Loucy (cell line): ENCODE measurements around the gene UVSSA.

ENCODE experiments used
- H2AFZ ChIP-seq: fragments of 200-600 bp; sonication (generic); 2 replicates; pipeline ENCODE4 v1.6.0; 2016; ENCODE audit warnings: antibody characterized with exemption, mild to moderate bottlenecking, low read length, moderate library complexity
- H3F3A ChIP-seq: fragments of 200-600 bp; 2 replicates; pipeline ENCODE4 v1.6.0; 2016; ENCODE audit warnings: antibody characterized with exemption, low read depth, mild to moderate bottlenecking
- H3K27me3 ChIP-seq: fragments of 200-600 bp; sonication (generic); 2 replicates; pipeline ENCODE4 v1.6.1; 2014; ENCODE audit warnings: low read length, mild to moderate bottlenecking; ENCODE audit not compliant: insufficient read depth, poor library complexity, severe bottlenecking
- H3K36me3 ChIP-seq: fragments of 200-600 bp; sonication (generic); 2 replicates; pipeline ENCODE4 v1.6.1; 2016; ENCODE audit warnings: low read length; ENCODE audit not compliant: insufficient read depth
- H3K4me1 ChIP-seq: fragments of 200-600 bp; sonication (generic); 2 replicates; pipeline ENCODE4 v1.5.1; 2014; ENCODE audit warnings: low read length, mild to moderate bottlenecking; ENCODE audit not compliant: insufficient read depth, poor library complexity, severe bottlenecking
- H3K4me2 ChIP-seq: fragments of 200-600 bp; sonication (generic); 2 replicates; pipeline ENCODE4 v1.6.0; 2014; ENCODE audit warnings: antibody characterized with exemption, low read length, low read depth, mild to moderate bottlenecking; ENCODE audit not compliant: poor library complexity, severe bottlenecking
- H3K4me3 ChIP-seq: fragments of 200-600 bp; sonication (generic); 2 replicates; pipeline ENCODE4 v1.5.1; 2014; ENCODE audit warnings: low read length, mild to moderate bottlenecking, mixed read lengths; ENCODE audit not compliant: poor library complexity, severe bottlenecking
- H3K79me2 ChIP-seq: fragments of 200-600 bp; sonication (generic); 2 replicates; pipeline ENCODE4 v1.6.1; 2014; ENCODE audit warnings: low read length; ENCODE audit not compliant: insufficient read depth
- H3K9ac ChIP-seq: fragments of 200-600 bp; sonication (generic); 2 replicates; pipeline ENCODE4 v1.6.0; 2014; ENCODE audit warnings: mild to moderate bottlenecking, low read depth, low read length, moderate library complexity; ENCODE audit not compliant: poor library complexity, severe bottlenecking
- H3K9me2 ChIP-seq: fragments of 200-600 bp; sonication (generic); replicated peaks from 2 replicates; pipeline ENCODE4 v1.6.1; 2016; ENCODE audit warnings: low read depth, low read length, mixed read lengths
- H3K9me3 ChIP-seq: fragments of 200-600 bp; sonication (generic); 2 replicates; pipeline ENCODE4 v1.6.1; 2014; ENCODE audit warnings: mild to moderate bottlenecking, antibody characterized with exemption, low read length, low read depth; ENCODE audit not compliant: insufficient read depth
- H4K20me1 ChIP-seq: fragments of 200-600 bp; sonication (generic); 2 replicates; pipeline ENCODE4 v1.6.0; 2014; ENCODE audit warnings: antibody characterized with exemption, low read length, mild to moderate bottlenecking; ENCODE audit not compliant: insufficient read depth, poor library complexity, severe bottlenecking
- CTCF ChIP-seq: fragments of 200-600 bp; sonication (generic); conservative IDR thresholded peaks from 2 replicates; pipeline ENCODE4 v1.5.1; 2014; ENCODE audit warnings: mild to moderate bottlenecking, antibody characterized with exemption, low read length
- EZH2phosphoT487 ChIP-seq: fragments of 200-600 bp; IDR thresholded peaks from 2 replicates; pipeline ENCODE4 v1.6.1; 2018; ENCODE audit warnings: antibody characterized with exemption, mild to moderate bottlenecking, moderate library complexity, borderline replicate concordance

Gene UVSSA

DNA sequence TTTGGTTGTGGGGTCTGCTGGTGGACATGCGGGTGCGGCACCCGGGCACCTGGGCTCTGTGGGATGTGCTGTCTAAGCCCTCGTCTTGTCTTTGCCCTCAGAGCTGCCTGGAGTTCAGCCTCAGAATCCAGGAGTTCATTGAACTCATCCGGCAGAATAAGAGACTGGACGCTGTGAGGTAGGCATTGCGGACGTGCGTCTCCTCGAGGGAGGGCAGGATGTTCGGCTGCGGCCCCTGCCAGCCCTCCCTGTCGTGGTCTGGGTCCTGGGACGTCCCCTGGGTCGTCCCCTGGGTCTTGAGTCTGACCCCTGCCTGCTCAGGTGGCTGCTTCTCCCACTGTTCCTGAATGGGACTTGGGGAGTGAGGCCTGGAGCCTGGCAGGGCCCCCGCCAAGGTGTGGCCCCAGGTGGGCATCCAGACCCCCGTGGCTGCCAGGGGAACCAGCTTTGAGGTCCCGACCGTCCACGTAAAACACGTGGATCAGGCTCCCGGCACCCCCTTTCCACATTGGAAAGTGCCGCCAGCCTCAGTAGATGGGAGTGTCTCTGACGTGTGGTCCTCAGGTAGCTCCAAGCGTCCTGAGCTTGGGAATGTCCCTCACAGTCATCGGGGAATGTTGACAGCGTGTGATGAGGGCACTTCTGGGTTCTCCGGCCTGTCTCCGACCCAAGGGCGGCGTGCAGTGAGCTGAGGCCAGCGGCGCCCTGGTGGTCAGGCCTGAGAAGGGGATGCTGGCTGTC is 19.3 kb upstream of the UVSSA start:
- H4K20me1 ChIP-seq = no peaks in the 10 kb centered on the region
- no peak overlapping the region for H3K4me3 ChIP-seq
- peaks cover 57% of the 10 kb centered on the region; the same call in 1 of the 2 replicates for H3K36me3 ChIP-seq
- no peak overlapping the region for H3K4me2 ChIP-seq
- no peak for TF ChIP-seq EZH2phosphoT487
- TF ChIP-seq CTCF = no peak
- no peaks in the 10 kb centered on the region for H3K4me1 ChIP-seq
- no peaks in the 10 kb centered on the region for H3K9me2 ChIP-seq
- H3F3A ChIP-seq = no peaks in the 10 kb centered on the region
- H2AFZ ChIP-seq = no peak overlapping the region
- H3K9ac ChIP-seq = no peak overlapping the region
- H3K79me2 ChIP-seq = no peaks in the 10 kb centered on the region
- H3K27me3 ChIP-seq = no peaks in the 10 kb centered on the region
- no peaks in the 10 kb centered on the region for H3K9me3 ChIP-seq

- no peak overlapping the region for H3K9ac ChIP-seq
- peaks cover 59% of the 10 kb centered on the region; the same call in 1 of the 2 replicates for H3K36me3 ChIP-seq
- H4K20me1 ChIP-seq = no peaks in the 10 kb centered on the region
These were observed 18.5 kb upstream of the UVSSA start for GRCh38 chr4:1328267-1329155.

More at GRCh38 chr4:1328267-1329155, 18.5 kb upstream of the UVSSA start:
- no peak overlapping the region for H3K4me2 ChIP-seq
- no peaks in the 10 kb centered on the region for H3K9me2 ChIP-seq
- no peaks in the 10 kb centered on the region for H3K79me2 ChIP-seq
- no peaks in the 10 kb centered on the region for H3F3A ChIP-seq
- H3K9me3 ChIP-seq = no peaks in the 10 kb centered on the region
- no peaks in the 10 kb centered on the region for H3K27me3 ChIP-seq
- TF ChIP-seq EZH2phosphoT487 (no peak), CTCF (no peak)
- H3K4me1 ChIP-seq = no peaks in the 10 kb centered on the region
- no peak overlapping the region for H3K4me3 ChIP-seq
- H2AFZ ChIP-seq = no peak overlapping the region
